Stimulated activated CD4-positive, alpha-beta T cell treated with anti-CD3 and anti-CD28 coated beads, Interleukin-15, amount 100 ng/mL, for 48 hours (primary cell): ENCODE results near the gene POU6F2.

Experiments used
- DNase-seq, 2 donors: peaks; one replicate each; pipeline ENCODE4 v3.0.0-alpha.2; 2020; ENCODE audit warnings: low read depth in 2 of 2

Gene POU6F2

GRCh38 chr7:39400836-39401235, 423.1 kb downstream of the POU6F2 start:
- DNase-seq = no peak

GRCh38 chr7:39402034-39402433, 424.3 kb downstream of the POU6F2 start:
- DNase-seq = no peak

DNA sequence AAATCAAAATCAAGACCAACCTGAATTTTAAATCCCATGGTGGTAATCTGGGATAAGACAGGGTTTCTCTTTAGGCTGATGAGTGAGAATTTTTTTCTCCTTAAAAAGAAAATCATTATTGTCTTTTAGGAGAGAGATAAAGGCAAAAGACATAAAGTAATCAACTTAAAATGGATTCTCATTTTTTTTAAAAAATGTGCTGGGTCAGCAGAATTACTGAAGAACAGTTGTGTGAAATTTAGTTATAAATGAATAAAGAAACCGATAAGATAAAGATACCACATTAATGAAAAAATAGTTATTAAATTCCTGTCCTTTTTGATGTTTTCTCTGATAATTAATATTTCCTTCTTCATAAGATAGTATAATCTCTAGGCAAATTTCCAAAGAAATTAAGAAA, 427.2 kb downstream of the POU6F2 start:
- DNase-seq = no peak

GRCh38 chr7:39405581-39405980, 427.9 kb downstream of the POU6F2 start:
- DNase-seq = no peak

GRCh38 chr7:39406467-39406866, 428.8 kb downstream of the POU6F2 start:
- no peak for DNase-seq

- DNase-seq = no peak
Observed at GRCh38 chr7:39407137-39407536, 429.4 kb downstream of the POU6F2 start.

- DNase-seq = no peak
Observed at GRCh38 chr7:39407723-39408122, 430.0 kb downstream of the POU6F2 start.

- no peak for DNase-seq
Observed at GRCh38 chr7:39408906-39409305, 431.2 kb downstream of the POU6F2 start.

DNA sequence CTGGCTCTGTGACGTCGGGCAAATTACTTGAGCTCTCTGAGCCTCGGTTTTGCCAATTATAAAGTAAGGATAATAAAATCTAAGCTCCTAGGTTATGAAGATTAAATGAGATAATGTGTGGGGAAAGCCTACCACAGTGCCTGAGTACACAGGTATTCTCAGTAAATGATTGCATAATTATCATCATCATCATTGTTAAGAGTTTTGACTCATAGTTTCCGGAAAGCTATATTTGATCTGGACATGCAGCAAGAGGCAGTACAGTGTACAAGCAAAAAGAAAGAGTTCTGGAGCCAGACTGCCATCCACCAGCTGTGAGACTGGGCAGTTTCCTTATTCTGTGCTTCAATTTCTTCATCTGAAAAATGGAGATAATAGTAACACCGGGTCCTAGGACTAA, 432.9 kb downstream of the POU6F2 start:
- DNase-seq = no peak

GRCh38 chr7:39413636-39414223, 436.0 kb downstream of the POU6F2 start:
- no peak for DNase-seq

GRCh38 chr7:39414224-39415035, 436.7 kb downstream of the POU6F2 start:
- peak; percentile 25 to 30 for DNase-seq

GRCh38 chr7:39415091-39415787, 437.5 kb downstream of the POU6F2 start:
- no peak for DNase-seq

DNA sequence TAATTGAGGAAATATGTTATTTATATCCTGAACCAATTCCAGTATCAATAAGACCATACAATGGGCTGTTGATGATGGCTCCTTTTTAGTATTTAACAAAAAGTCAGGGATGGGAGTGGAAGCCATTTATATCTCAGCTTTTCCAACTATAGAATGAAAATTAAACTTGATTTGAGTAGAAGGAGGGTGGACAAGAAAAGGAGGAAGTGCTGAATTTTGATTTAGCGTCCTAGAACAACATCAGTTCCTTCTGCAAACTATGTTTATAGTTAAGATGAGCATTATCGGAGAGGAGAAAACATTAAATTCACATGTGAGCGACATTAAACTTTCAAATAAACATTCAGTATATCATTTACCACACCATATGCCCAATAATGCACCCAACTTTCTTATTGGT, 439.2 kb downstream of the POU6F2 start:
- DNase-seq = no peak

GRCh38 chr7:39417642-39418041, 439.9 kb downstream of the POU6F2 start:
- DNase-seq = no peak

DNA sequence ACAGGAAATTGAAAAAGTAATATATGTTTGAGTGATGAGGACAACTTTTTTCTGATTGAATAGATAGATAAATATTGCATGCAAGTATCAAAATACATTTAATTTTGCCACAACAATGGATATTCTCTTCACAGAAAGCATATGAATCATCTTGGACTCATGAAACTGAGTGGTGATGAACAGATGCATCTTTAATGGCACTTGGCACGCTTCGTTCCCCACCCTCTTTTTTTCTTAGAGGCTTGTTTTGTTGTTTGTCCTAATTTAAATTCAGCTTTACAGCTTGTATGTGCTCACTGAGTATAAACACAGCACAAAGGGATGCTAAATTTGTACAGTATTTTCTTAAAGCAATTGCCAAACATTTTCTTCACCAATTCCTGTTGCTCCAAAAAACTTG, 443.5 kb downstream of the POU6F2 start:
- DNase-seq = no peak

DNA sequence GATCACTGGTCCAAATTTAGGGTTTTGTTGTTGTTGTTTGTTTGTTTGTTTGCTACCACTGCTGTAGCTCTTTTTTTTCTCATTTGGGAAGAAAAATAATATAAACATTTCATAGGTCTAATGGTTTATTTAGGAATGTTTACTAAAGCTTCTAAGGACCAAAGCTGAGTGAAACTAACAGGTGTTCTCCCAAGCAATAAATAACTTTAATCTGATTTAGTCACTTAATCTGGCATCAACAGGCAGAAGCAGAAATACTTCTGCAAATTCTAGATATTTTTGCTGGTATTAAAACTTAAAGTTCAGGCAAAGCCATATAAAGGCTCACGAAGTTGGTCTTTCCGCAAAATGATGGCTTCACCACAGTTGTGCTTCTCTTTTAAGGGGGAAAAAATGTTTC, 444.0 kb downstream of the POU6F2 start:
- no peak for DNase-seq

DNA sequence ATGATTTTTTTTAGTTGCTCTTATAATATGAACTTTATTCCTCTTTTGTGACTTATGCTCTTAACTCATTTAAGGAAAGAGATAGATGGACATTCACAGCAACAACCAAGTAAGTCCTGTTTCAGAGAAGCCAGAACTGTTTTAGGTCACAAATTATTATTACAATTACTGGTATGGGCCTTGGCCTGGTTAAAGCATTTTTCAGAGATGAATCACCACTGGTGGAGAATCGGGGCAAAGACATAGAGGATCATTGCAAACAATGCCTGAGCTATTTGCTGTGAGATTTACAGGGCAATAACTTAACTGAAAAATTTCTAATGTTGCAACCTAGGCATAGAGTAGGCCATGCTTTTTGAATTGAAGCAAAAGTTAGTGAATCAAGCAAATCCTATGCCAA, 450.5 kb downstream of the POU6F2 start:
- DNase-seq = no peak

DNA sequence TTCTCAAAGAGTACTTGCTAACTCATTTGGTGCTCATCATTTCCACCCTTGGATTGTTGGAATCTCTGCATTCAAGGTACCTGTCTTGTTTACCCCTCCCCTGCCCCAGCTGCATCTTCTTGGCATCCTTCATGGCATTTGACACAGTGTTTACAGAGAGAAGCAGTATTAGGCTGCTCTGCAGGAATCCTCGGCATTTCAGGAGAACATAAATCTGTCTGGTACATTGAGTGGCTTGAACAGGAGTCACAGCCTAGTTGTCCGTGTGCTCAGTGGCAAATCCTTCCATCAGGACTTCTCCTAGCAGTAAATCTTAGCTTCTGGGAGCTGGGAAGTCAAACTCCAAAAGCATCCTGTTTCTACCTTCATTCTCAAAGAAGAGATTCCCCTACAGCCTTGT, 451.7 kb downstream of the POU6F2 start:
- DNase-seq = no peak

DNA sequence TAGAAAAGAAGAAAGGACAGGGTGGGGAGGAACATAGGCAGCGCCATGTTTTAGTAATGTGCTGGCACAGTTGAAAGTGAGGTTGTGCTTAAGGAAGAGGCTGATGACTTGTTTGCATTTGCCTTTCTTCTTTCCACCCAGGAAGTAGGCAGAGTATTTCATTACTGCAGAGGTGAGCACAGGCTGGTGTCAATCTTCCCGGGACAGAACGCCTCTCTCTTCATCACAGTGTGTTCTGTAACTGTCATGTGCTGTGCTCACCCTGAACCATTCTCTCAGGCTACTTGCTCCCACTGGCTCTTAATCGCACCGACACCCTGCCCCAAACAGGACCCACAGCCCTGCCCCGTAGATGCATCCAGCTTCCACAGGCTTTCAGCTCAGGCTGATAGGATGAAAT, 452.7 kb downstream of the POU6F2 start:
- no peak for DNase-seq

DNA sequence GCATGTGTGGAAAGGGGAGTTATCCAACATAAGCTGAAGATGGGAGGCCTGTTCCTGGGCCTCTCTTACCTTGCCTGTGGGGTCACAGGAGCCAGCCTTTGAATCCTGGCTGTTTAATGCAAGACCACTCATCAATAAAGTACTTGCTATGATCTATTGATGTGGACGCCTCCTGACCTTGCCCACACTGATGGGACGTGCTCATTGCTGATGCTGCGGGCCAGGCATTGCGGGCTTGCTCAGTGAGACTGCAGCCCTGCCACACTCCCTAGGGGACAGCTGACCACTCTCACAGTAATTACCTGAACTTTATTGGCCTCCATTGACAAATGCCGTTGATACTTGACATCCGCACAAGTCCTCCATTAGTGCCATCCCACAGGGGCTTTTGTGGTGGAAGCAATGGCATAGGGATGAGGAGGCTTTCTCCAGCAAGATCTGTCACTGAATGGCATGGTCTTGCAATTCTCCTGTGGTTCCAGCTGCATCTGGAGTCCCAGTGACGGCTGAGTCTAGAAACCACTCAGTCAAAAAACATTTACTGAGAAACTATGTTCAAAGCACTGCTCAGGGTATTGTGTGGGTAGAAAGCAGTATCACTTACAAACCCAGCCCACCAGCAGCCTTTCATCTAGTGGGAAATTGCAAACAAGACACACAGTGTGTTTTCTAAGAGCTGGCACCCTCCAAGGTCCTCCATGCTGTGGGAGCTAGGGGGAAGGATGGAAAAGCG, 453.4 kb downstream of the POU6F2 start:
- DNase-seq = no peak

DNA sequence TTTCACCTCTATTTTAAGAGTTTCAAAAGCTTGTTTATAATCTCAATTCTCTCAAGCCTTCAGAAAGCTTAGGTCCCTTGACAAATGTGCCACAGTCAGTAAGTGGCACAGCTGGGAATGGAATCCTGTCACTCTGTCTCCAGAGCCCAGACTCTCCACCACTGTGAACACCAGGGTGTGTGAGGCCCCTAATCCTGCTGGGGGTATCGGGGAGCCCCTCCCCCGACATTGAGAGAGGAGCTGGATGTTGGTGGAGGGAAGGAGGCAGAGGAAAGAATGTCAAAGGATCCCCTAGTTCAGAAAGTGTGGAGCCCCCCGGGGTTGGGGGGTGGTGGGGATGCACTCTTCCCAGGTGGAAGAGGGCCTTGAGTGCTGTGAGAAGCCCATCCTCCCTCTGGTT, 454.7 kb downstream of the POU6F2 start:
- no peak for DNase-seq

- no peak for DNase-seq
Observed at GRCh38 chr7:39432807-39433416, 455.2 kb downstream of the POU6F2 start.
